ENCODE results near the gene COL16A1.

COL16A1 gene

DNA sequence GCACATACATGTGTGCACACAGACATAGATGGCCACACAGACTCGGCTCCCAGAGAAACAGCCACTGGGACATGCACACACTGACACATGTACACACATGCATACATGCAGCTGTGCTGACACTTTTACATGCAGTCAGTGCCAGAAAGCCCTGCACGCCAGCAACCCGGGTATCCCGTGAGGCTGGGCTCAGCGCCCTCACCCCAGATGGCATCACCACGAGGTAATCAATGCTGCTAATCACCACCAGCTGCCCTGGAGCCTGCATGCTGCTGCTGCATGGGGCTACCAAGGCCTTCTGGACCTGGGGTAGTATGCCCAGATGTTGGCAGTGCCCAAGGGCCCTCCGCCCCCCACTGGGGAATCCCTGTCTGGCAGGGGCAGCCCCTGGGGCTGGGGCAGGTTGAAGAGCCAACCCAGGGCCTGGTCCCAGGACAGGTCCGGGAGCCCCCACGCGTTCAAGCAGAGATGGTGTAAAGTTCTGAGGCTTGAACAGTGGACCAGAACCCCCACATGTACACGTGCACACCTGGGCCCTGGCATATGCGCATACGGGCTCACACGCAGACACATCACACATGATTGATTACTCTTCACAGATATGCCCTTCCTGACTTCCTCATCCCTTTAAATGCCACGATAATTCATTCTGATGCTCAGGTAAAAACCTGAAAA lies 2.7 kb upstream of the COL16A1 start:
- Histone ChIP-seq H3K27me3 (ENCODE audit: control insufficient read depth, insufficient read depth, low read length) (no peaks in the 10 kb centered on the region), H3K4me1 (ENCODE audit: control insufficient read depth, insufficient read depth, low read length) (peaks cover 11% of the 10 kb centered on the region; the same call in 1 of the 2 replicates), H3K27ac (ENCODE audit: low read length) (no peak overlapping the region), H3K36me3 (ENCODE audit: control insufficient read depth, insufficient read depth, low read length) (no peaks in the 10 kb centered on the region), H3K9me3 (ENCODE audit: control insufficient read depth, insufficient read depth, low read length) (no peaks in the 10 kb centered on the region), H3K4me3 (ENCODE audit: low read length) (no peak overlapping the region)
- no peak for DNase-seq (ENCODE audit: low read depth, low spot score)
- WGBS (ENCODE audit: insufficient coverage, insufficient read length), result no CpG with 5 or more reads among the region's 15 CpGs

DNA sequence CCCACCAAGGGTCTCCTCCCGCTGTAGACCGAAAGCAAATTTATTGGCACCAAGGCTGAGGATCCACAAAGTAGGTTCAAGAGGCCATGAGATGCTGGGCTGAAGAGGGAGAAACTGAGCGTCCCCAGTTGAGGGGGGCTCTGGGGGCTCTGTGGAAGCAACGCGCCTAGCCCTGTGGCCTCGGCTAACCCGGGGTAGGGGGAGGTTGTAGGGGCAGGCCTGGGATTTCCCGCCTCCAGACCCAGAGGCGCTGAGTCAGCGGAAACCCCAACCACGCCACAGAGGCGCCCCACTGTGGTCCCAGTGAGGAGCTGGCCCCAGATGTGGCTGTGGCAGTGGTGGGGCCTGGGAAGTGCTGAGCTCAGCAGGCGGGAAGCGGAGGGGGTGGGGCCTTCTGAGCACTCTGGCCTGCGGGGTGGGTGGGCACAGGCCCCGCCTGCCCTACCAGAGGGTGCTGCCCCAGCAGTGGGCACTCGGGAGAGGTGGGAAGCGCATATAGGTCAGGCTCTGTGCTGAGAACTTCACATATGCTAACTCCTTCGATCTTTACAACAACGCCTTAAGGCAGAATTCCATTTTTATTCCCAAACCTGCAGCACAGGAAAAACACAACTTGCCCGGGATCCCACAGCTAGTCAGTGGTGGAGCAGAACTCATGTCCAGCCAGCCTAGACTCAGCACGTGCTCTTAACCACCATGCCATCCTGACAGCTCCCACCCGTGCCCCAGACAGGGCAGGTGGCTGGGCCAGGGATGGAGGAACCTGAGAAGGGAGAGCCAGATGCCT lies 1.5 kb upstream of the COL16A1 start:
- Histone ChIP-seq H3K36me3 (ENCODE audit: control insufficient read depth, insufficient read depth, low read length) (no peaks in the 10 kb centered on the region), H3K27me3 (ENCODE audit: control insufficient read depth, insufficient read depth, low read length) (no peaks in the 10 kb centered on the region), H3K4me1 (ENCODE audit: control insufficient read depth, insufficient read depth, low read length) (peaks cover 11% of the 10 kb centered on the region; the same call in 1 of the 2 replicates), H3K4me3 (ENCODE audit: low read length) (no peak overlapping the region), H3K27ac (ENCODE audit: low read length) (no peak overlapping the region), H3K9me3 (ENCODE audit: control insufficient read depth, insufficient read depth, low read length) (no peaks in the 10 kb centered on the region)
- DNase-seq (ENCODE audit: low read depth, low spot score), result no peak
- WGBS (ENCODE audit: insufficient coverage, insufficient read length), result no CpG with 5 or more reads among the region's 23 CpGs

DNA sequence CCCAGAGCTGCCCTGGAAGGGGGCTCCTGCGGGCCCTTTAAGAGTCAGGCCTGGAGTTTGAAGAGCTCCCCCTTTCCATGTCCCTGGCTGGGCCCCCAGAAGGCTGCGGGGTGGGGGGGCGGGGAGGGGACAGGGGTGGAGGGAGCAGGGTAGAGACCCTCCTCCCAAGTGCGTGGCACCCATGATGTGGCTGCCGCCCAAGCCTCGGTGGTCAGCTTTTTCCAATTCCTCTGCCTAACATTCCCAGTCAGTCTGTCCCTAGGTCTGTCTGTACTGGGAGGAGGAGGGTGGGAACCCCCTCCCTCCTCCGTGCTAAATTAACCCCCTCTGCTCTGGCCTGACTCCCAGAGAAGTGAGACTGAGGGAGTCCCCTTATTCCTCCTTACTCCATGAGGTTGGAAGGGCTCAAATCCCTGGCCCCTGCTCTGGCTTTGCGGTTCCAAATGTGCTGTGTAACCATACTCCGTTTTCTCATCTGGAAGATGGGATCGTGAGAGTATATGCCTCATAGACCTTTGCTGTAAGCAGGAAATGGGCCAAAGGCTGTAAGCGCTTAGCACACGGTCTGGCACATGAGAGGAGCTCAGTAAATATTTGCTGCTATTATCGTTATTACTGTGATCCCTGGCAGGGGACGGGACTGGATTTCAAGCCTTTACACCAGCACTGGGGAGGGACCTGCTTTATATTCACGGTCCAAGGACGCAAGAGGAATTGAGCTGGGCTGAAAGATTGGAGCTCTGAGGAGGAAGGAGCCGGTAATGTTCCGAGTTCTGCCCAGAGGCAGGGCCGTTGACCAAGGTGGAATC lies 658 bp upstream of the COL16A1 start:
- H3K36me3 ChIP-seq (ENCODE audit: control insufficient read depth, insufficient read depth, low read length), result no peaks in the 10 kb centered on the region
- H3K4me3 ChIP-seq (ENCODE audit: low read length), result peak overlapping the region; percentile 59; the same call in 1 of the 2 replicates
- no CpG with 5 or more reads among the region's 19 CpGs for WGBS (ENCODE audit: insufficient coverage, insufficient read length)
- no peak for DNase-seq (ENCODE audit: low read depth, low spot score)
- no peaks in the 10 kb centered on the region for H3K27me3 ChIP-seq (ENCODE audit: control insufficient read depth, insufficient read depth, low read length)
- no peaks in the 10 kb centered on the region for H3K9me3 ChIP-seq (ENCODE audit: control insufficient read depth, insufficient read depth, low read length)
- no peak overlapping the region for H3K27ac ChIP-seq (ENCODE audit: low read length)
- H3K4me1 ChIP-seq (ENCODE audit: control insufficient read depth, insufficient read depth, low read length), result peaks cover 11% of the 10 kb centered on the region; the same call in 1 of the 2 replicates

DNA sequence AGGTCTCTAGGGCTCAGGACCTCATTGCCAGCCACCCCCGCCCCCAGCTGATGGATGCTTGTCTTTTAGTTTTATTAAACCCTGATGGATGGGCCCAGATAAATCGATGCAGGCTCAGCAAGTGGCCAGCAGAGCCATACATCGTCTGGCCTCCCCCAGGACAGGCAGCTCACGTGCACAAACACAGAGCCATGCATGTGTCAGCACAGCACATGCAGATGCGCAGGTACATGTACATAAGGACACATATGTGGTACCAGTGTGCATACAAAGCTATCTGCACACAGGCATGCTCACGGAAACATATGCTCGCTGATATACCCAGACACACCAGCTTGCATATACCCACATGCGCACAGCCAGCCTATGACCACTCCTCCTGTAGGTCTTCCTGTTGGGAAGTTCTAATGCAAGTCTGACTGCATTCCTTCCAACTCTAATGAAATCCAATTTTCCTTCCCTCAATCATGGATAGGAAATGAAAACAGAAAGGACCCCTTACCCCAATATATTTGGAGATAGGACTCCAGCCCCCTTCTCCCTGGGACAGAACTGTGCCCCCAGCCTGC lies 897 bp downstream of the COL16A1 start:
- Histone ChIP-seq H3K27me3 (ENCODE audit: control insufficient read depth, insufficient read depth, low read length) (no peaks in the 10 kb centered on the region), H3K36me3 (ENCODE audit: control insufficient read depth, insufficient read depth, low read length) (no peaks in the 10 kb centered on the region), H3K9me3 (ENCODE audit: control insufficient read depth, insufficient read depth, low read length) (no peaks in the 10 kb centered on the region), H3K4me1 (ENCODE audit: control insufficient read depth, insufficient read depth, low read length) (peaks cover 11% of the 10 kb centered on the region; the same call in 1 of the 2 replicates), H3K27ac (ENCODE audit: low read length) (no peak overlapping the region), H3K4me3 (ENCODE audit: low read length) (no peak overlapping the region)
- DNase-seq (ENCODE audit: low read depth, low spot score), result no peak
- WGBS (ENCODE audit: insufficient coverage, insufficient read length), result no CpG with 5 or more reads among the region's 8 CpGs

DNA sequence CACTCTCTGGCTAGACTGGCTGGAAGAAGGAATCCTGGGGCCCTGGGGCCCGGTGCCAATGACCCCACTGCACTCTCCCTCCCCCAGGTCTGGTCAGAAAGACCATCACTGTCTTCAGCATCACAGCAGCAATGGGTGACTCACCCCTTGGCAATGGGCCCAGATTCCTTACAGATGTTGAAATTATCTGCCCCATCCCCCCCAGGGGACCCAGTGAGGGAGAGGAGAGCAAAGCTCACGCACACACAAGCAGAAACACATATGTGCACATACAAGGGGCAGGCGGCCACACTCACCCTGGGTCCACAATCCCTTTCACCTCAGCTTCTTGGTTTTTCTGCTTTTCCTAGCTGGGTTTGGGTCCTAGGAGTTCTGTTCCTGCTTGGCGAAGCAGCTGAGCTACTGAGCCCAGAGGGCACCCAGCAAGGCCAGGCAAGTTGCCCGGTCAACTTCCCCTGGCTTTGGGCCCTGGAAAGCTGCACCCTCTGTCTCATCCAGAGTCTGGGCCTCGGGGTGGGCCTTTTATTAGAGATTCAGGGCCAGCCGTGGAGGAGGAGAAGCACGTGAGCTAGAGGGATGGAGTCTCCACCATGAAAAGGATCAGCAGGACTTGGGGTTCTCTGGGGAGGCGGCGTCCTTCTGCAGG lies 2.6 kb downstream of the COL16A1 start:
- no peak for DNase-seq (ENCODE audit: low read depth, low spot score)
- no peaks in the 10 kb centered on the region for H3K9me3 ChIP-seq (ENCODE audit: control insufficient read depth, insufficient read depth, low read length)
- no CpG with 5 or more reads among the region's 10 CpGs for WGBS (ENCODE audit: insufficient coverage, insufficient read length)
- no peak overlapping the region for H3K4me3 ChIP-seq (ENCODE audit: low read length)
- H3K27ac ChIP-seq (ENCODE audit: low read length), result no peak overlapping the region
- H3K27me3 ChIP-seq (ENCODE audit: control insufficient read depth, insufficient read depth, low read length), result no peaks in the 10 kb centered on the region
- no peaks in the 10 kb centered on the region for H3K36me3 ChIP-seq (ENCODE audit: control insufficient read depth, insufficient read depth, low read length)
- H3K4me1 ChIP-seq (ENCODE audit: control insufficient read depth, insufficient read depth, low read length), result peaks cover 10% of the 10 kb centered on the region; the same call in 1 of the 2 replicates

DNA sequence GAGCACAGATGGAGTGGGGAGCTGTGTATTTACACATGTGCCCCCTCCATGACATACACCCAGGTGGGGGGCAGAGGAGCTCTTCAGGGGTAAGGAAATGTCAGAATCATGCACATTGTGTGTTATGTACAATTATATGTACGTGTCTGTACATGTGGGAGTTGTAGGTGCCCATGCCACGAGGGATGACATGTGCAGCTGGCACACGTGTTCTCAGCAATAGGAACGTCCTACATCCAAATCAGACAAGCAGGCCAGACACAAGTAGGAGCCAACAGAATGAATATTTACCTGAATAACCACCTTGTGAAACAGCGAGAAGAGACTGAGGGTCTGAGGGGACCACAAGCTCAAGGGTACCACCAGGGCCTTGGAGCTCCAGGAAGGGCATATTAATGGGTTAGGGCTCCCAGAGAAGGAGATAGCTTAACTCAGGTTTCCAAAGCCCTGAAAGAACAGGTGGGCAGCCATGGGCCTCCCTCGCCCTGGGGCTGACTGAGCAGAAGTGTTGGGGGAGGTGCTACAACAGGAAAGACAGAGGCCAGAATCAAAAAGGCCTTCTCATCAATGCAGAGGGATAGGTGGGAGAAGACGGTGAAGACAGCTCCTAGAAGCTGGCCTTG lies 3.2 kb downstream of the COL16A1 start:
- Histone ChIP-seq H3K27ac (ENCODE audit: low read length) (no peak overlapping the region), H3K4me1 (ENCODE audit: control insufficient read depth, insufficient read depth, low read length) (peaks cover 8% of the 10 kb centered on the region; the same call in 1 of the 2 replicates), H3K27me3 (ENCODE audit: control insufficient read depth, insufficient read depth, low read length) (no peaks in the 10 kb centered on the region), H3K36me3 (ENCODE audit: control insufficient read depth, insufficient read depth, low read length) (no peaks in the 10 kb centered on the region), H3K9me3 (ENCODE audit: control insufficient read depth, insufficient read depth, low read length) (no peaks in the 10 kb centered on the region), H3K4me3 (ENCODE audit: low read length) (no peak overlapping the region)
- WGBS (ENCODE audit: insufficient coverage, insufficient read length), result no CpG with 5 or more reads among the region's 7 CpGs
- DNase-seq (ENCODE audit: low read depth, low spot score), result no peak

DNA sequence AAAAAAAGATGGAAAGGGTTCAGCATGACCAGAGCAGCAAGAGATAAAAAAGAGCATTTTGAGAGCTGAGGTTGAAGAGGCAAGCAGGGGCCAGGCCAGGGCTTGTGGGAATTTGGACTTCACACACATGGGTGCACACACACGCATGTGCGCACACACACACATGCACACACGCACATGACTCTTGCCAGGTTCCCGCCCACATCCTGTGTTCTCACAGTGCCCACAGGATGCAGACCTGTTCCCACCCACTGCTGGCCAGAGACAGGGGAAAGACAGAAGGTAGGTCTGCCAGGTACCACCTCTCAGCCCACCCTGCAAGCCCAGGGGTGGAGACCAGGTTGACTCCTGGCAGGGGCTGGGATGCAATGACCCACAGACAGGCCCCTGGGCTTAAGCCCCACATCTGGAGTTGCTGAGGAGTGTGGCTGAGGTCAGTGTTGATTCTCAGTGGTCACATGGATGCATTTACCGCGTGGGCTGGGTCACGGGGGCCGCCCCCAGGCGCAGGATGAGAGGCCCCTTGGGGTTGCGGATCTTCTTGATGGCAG lies 4.4 kb downstream of the COL16A1 start:
- H3K36me3 ChIP-seq (ENCODE audit: control insufficient read depth, insufficient read depth, low read length), result no peaks in the 10 kb centered on the region
- no peak for DNase-seq (ENCODE audit: low read depth, low spot score)
- H3K9me3 ChIP-seq (ENCODE audit: control insufficient read depth, insufficient read depth, low read length), result no peaks in the 10 kb centered on the region
- H3K4me1 ChIP-seq (ENCODE audit: control insufficient read depth, insufficient read depth, low read length), result peaks cover 5% of the 10 kb centered on the region; the same call in 1 of the 2 replicates
- H3K27me3 ChIP-seq (ENCODE audit: control insufficient read depth, insufficient read depth, low read length), result no peaks in the 10 kb centered on the region
- H3K27ac ChIP-seq (ENCODE audit: low read length), result no peak overlapping the region
- H3K4me3 ChIP-seq (ENCODE audit: low read length), result no peak overlapping the region
- WGBS (ENCODE audit: insufficient coverage, insufficient read length), result no CpG with 5 or more reads among the region's 10 CpGs

DNA sequence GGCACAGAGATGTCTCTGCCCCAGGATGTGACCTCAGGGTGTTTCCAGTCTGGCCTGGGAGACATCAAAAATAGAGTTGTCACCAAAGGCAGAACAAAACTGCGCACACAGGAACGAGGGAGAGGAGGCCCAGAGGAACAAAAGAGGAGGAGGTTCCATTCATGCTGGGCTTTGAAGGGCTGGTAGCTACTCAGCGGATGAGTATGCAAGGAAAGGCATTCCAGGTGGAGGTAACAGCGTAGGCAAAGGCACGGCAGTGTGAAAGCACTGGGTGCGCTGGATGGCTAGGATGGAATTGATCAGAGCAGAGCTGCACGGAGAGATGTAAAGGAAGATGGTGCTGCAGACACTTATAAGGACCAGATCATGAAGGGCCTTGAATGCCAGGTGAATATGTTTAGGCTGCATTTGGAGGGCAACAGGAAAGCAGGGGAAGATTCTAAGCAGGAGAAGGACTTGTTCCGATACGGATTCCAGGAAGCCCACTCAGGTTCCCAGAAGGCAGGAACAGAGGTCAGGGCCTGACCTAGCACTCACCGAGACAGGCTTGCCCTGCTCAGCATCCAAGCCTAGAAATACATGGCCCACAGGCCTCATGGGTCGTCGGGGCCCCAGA lies 6.3 kb downstream of the COL16A1 start:
- Histone ChIP-seq H3K9me3 (ENCODE audit: control insufficient read depth, insufficient read depth, low read length) (no peaks in the 10 kb centered on the region), H3K27ac (ENCODE audit: low read length) (no peak overlapping the region), H3K27me3 (ENCODE audit: control insufficient read depth, insufficient read depth, low read length) (no peaks in the 10 kb centered on the region), H3K4me3 (ENCODE audit: low read length) (no peak overlapping the region), H3K4me1 (ENCODE audit: control insufficient read depth, insufficient read depth, low read length) (no peaks in the 10 kb centered on the region), H3K36me3 (ENCODE audit: control insufficient read depth, insufficient read depth, low read length) (no peaks in the 10 kb centered on the region; the same call in 1 of the 2 replicates)
- no CpG with 5 or more reads among the region's 12 CpGs for WGBS (ENCODE audit: insufficient coverage, insufficient read length)
- DNase-seq (ENCODE audit: low read depth, low spot score), result no peak

DNA sequence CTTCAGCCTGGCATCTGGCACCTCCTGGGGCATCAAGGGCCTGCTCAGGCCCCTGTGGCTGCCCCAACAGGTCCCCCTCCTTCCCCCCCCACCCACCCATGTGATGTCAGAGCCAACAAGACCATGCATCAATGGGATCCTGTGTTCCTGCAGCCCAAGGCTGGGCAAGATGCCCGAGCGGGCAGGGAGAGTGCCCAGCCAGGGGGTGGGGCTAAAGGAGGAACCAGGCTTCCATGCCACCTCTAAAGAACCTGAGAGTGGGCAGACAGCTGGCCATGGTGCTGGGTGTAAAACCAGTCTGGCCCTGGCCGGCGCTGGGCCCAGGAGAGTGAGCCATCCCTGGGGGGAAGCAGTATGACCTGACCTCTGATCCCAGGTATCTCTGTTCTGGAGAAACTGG lies 7.6 kb downstream of the COL16A1 start:
- no peak for DNase-seq (ENCODE audit: low read depth, low spot score)
- no peaks in the 10 kb centered on the region for H3K4me1 ChIP-seq (ENCODE audit: control insufficient read depth, insufficient read depth, low read length)
- no peak overlapping the region for H3K27ac ChIP-seq (ENCODE audit: low read length)

More for the DNA sequence above, 7.6 kb downstream of the COL16A1 start:
- Histone ChIP-seq H3K4me3 (ENCODE audit: low read length) (no peak overlapping the region), H3K27me3 (ENCODE audit: control insufficient read depth, insufficient read depth, low read length) (no peaks in the 10 kb centered on the region), H3K36me3 (ENCODE audit: control insufficient read depth, insufficient read depth, low read length) (no peaks in the 10 kb centered on the region; the same call in 1 of the 2 replicates), H3K9me3 (ENCODE audit: control insufficient read depth, insufficient read depth, low read length) (no peaks in the 10 kb centered on the region)
- no CpG with 5 or more reads among the region's 4 CpGs for WGBS (ENCODE audit: insufficient coverage, insufficient read length)

Measured in iPS DF 6.9 (cell line).